Testis (tissue), 3 donors: ENCODE measurements around the gene ARAP2. TPM values are rescaled to one million over a fixed set of nuclear protein-coding genes. Genes with fewer than 3 reads are reported as not detected.

Experiments
- DNase-seq: peaks from one replicate; pipeline ENCODE4 v3.0.0-alpha.2; 2019
- H3K27ac ChIP-seq, 2 donors: fragments of 200-600 bp; sonication (generic); one replicate each; pipeline ENCODE4 v1.5.1; 2019
- H3K27me3 ChIP-seq: fragments of 200-600 bp; sonication (generic); one replicate; pipeline ENCODE4 v1.5.1; 2019
- H3K36me3 ChIP-seq: fragments of 200-600 bp; sonication (generic); one replicate; pipeline ENCODE4 v1.5.1; 2017; ENCODE audit warnings: low read depth; ENCODE audit errors: missing control alignments
- H3K4me1 ChIP-seq: fragments of 200-600 bp; sonication (generic); one replicate; pipeline ENCODE4 v1.5.1; 2019
- H3K4me3 ChIP-seq, 2 donors: fragments of 200-600 bp; sonication (generic); one replicate each; pipeline ENCODE4 v1.5.1; 2017 to 2019
- H3K9me3 ChIP-seq: fragments of 200-600 bp; sonication (generic); one replicate; pipeline ENCODE4 v1.5.1; 2017
- CTCF ChIP-seq, 3 experiments: fragments of 450-650 bp in 2 of 3; fragments of 200-600 bp in 1 of 3; sonication (generic) in 1 of 3; IDR thresholded peaks; one replicate each; pipeline ENCODE4 v1.5.1; 2016 to 2019; ENCODE audit warnings: antibody characterized with exemption in 3 of 3, mild to moderate bottlenecking in 2 of 3, moderate library complexity in 1 of 3
- POLR2A ChIP-seq: fragments of 450-650 bp; IDR thresholded peaks from one replicate; pipeline ENCODE4 v1.6.1; 2017; ENCODE audit warnings: antibody characterized with exemption, mild to moderate bottlenecking, moderate library complexity
- WGBS, 2 donors: methylation state at CpG; one replicate each; pipeline ENCODE4 v1.1.5; 2018; 5-methylcytosine and 5-hydroxymethylcytosine counted together
- intact Hi-C: fragments of 100-400 bp; cut with DNase I; formaldehyde crosslinking; loops from one replicate; pipeline ENCODE4 v1.15.1; 2023; ENCODE audit warnings: low total_unique reads
- polyA plus RNA-seq: library from polyadenylated mRNA; stranded (reverse); fragments of 350-450 nt; fragmentation: Illumina TruSeq; extraction: RNeasy Lipid Tissue Mini Kit (QIAGEN cat#74804); gene quantifications from one replicate; pipeline ENCODE4 v1.2.3, GENCODE V29; 2014; ENCODE audit warnings: low read depth, low replicate concordance; ENCODE audit not compliant: insufficient read depth
- total RNA-seq, 2 donors: library from RNA; depleted of rRNA; stranded (reverse); fragments of >200 nt; gene quantifications; one replicate each; pipeline ENCODE4 v1.2.3, GENCODE V29; 2016

ARAP2 gene
- total and polyA plus RNA-seq, 3 donors from 2014 or later: 10.9 to 91.0 (median 81.1) TPM

DNA sequence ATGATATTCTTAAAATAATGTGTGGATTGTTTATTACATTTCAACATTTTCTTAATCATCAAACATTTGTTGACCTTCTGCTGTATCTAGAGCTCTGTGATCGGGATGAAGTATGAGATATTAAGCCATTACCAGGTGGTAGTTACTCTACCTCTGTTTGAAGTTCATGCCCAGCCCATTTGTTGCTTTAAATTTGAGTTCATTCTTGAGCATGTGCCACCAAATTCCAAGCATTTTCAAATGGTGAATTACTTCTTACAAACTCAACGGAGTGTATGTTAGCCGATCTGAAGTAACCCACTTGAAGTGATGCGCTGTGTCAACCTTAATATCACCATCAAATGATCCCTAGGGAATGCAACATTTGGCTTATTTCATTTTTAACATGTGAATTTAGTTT lies 29.8 kb upstream of the ARAP2 start:
- Histone ChIP-seq H3K36me3 (no peaks in the 10 kb centered on the region), H3K9me3 (no peaks in the 10 kb centered on the region), H3K27me3 (no peaks in the 10 kb centered on the region), H3K27ac (no peak overlapping the region), H3K4me3 (no peak overlapping the region), H3K4me1 (no peaks in the 10 kb centered on the region)
- no peak for TF ChIP-seq CTCF (IDR thresholded peaks at IDR 0.05)
- TF ChIP-seq POLR2A: no peak
- intact Hi-C loops: no loop called here
- DNase-seq: no peak
- WGBS, 2 donors: 85 to 87% methylated on average over 4 of the region's 4 CpGs

GRCh38 chr4:36273276-36273675 lies 29.0 kb upstream of the ARAP2 start:
- no peak for DNase-seq
- WGBS, 2 donors: 92% methylated on average over 4 of the region's 4 CpGs
- Histone ChIP-seq H3K4me1 (no peaks in the 10 kb centered on the region), H3K36me3 (no peaks in the 10 kb centered on the region), H3K9me3 (no peaks in the 10 kb centered on the region), H3K4me3 (no peak overlapping the region), H3K27ac (no peak overlapping the region), H3K27me3 (no peaks in the 10 kb centered on the region)
- intact Hi-C loops: no loop called here
- no peak for TF ChIP-seq CTCF (IDR thresholded peaks at IDR 0.05)
- TF ChIP-seq POLR2A: no peak

GRCh38 chr4:36269533-36270173 lies 25.3 kb upstream of the ARAP2 start:
- TF ChIP-seq POLR2A (no peak), CTCF (IDR thresholded peaks at IDR 0.05) (no peak)
- no peak overlapping the region for H3K4me3 ChIP-seq
- no peaks in the 10 kb centered on the region for H3K36me3 ChIP-seq
- 61 to 66% methylated on average over 5 of the region's 5 CpGs for WGBS, 2 donors
- H3K4me1 ChIP-seq: no peaks in the 10 kb centered on the region
- intact Hi-C loops: no loop called here
- H3K27me3 ChIP-seq: no peaks in the 10 kb centered on the region
- H3K27ac ChIP-seq: no peak overlapping the region
- no peaks in the 10 kb centered on the region for H3K9me3 ChIP-seq
- DNase-seq: no peak

DNA sequence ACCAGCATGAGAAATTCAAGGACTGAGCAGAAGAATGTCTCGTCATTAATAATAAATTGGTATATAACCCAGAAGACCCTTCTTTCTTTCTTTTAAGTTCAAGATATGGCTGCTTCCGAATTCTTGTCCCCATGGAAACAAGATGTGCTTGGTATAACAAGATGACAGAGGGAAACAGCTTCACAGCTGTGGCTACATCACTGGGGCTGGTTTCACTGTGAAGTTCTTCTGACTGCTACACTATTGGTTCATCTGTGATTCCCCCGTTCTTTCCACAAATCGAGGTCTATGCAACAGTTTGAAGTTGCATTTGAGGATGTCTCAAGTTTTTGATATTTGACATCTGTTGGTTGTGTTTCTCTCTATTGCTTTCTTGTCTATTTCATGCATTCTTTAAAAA lies 24.8 kb upstream of the ARAP2 start:
- no peaks in the 10 kb centered on the region for H3K9me3 ChIP-seq
- 83 to 84% methylated on average over 4 of the region's 4 CpGs for WGBS, 2 donors
- no peaks in the 10 kb centered on the region for H3K4me1 ChIP-seq
- DNase-seq: no peak
- H3K27ac ChIP-seq: no peak overlapping the region
- H3K36me3 ChIP-seq: no peaks in the 10 kb centered on the region
- no peak overlapping the region for H3K4me3 ChIP-seq
- no peaks in the 10 kb centered on the region for H3K27me3 ChIP-seq
- TF ChIP-seq POLR2A (no peak), CTCF (IDR thresholded peaks at IDR 0.05) (no peak)
- intact Hi-C loops: no loop called here
